Activated CD8-positive, alpha-beta T cell treated with anti-CD3 and anti-CD28 coated beads, Interleukin-2, amount 10 ng/mL, durations not matched to agents 7 days and 5 days (primary cell): ENCODE results near the gene TMEM139. TPM values are rescaled to one million over a fixed set of nuclear protein-coding genes. Genes with fewer than 3 reads are reported as not detected.

ENCODE experiments used
- ATAC-seq: fragments of 150-1000 bp; cut with Tn5 transposase; one replicate; pipeline ENCODE4 v1.10.0; 2021; ENCODE audit warnings: moderate library complexity
- CTCF ChIA-PET: fragments of 350-600 bp; sonication (Branson Sonifier 250); formaldehyde crosslinking; loops from one replicate; lab custom pipeline; 2021; ENCODE audit warnings: antibody characterized with exemption; lab: Charles Lee
- POLR2A ChIA-PET: fragments of 350-600 bp; sonication (Branson Sonifier 250); formaldehyde crosslinking; loops from one replicate; lab custom pipeline; 2021; ENCODE audit warnings: antibody characterized with exemption; lab: Charles Lee
- DNase-seq: peaks from one replicate; pipeline ENCODE4 v3.0.0-alpha.2; 2020
- H3K27ac Mint-ChIP-seq: one replicate; pipeline ENCODE4 v1.8.0; 2021; ENCODE audit warnings: mild to moderate bottlenecking, mixed read lengths
- H3K27me3 Mint-ChIP-seq: one replicate; pipeline ENCODE4 v1.8.0; 2021; ENCODE audit warnings: low read depth, mixed read lengths
- H3K36me3 Mint-ChIP-seq: one replicate; pipeline ENCODE4 v1.8.0; 2021; ENCODE audit warnings: low read depth, mixed read lengths
- H3K4me1 Mint-ChIP-seq: one replicate; pipeline ENCODE4 v1.8.0; 2021; ENCODE audit warnings: low read depth, mixed read lengths
- H3K4me3 Mint-ChIP-seq: one replicate; pipeline ENCODE4 v1.8.0; 2021; ENCODE audit warnings: mild to moderate bottlenecking, mixed read lengths
- H3K9me3 Mint-ChIP-seq: one replicate; pipeline ENCODE4 v1.8.0; 2022; ENCODE audit warnings: mixed read lengths; ENCODE audit not compliant: insufficient read depth
- total RNA-seq, 2 experiments: library from RNA; stranded (reverse); gene quantifications; one replicate each; pipeline ENCODE4 v1.2.3, GENCODE V29; 2021

Gene TMEM139
- under 1 TPM; 0.29 to 0.65 TPM for total RNA-seq

- Mint-ChIP-seq H3K4me1 (peaks cover 56% of the 10 kb centered on the region), H3K9me3 (peaks cover 12% of the 10 kb centered on the region), H3K4me3 (no peak within 1 kb of the TSS), H3K27me3 (no peaks in the 10 kb centered on the region), H3K27ac (peak within 1 kb of the TSS; percentile 43), H3K36me3 (peaks cover 24% of the 10 kb centered on the region)
- DNase-seq (no peak), ATAC-seq (no peak)
- ChIA-PET CTCF (interaction anchor here (1.2 to 1.9 kb wide), 2 partner anchors 14 to 44 kb away, joined by 9 to 16 read pairs; no protein-coding TSS in a partner anchor), POLR2A (interaction anchor here (1.9 kb wide), 1 partner anchor 21 kb away, joined by 4 read pairs; the partner anchor contains the start of gene GSTK1)
Observed at GRCh38 chr7:143284591-143285469, at the start of gene TMEM139. Gene TMEM139, plus strand, starts transcription at chr7:143284958. Its CDS starts 1,000 bp downstream, at chr7:143285958.

- Mint-ChIP-seq H3K27ac (no peak overlapping the region), H3K27me3 (peaks cover 34% of the 10 kb centered on the region), H3K9me3 (peaks cover 23% of the 10 kb centered on the region), H3K36me3 (peaks cover 5% of the 10 kb centered on the region), H3K4me3 (no peak overlapping the region), H3K4me1 (peaks cover 5% of the 10 kb centered on the region)
- POLR2A ChIA-PET: no interaction called here
- CTCF ChIA-PET: interaction anchor here (0.8 to 1.9 kb wide), 2 partner anchors 21 to 69 kb away, joined by 3 to 6 read pairs; no protein-coding TSS in a partner anchor
- no peak for DNase-seq
- no peak for ATAC-seq
Observed at GRCh38 chr7:143235561-143235960, 49.2 kb upstream of the TMEM139 start.

GRCh38 chr7:143236408-143236990, 48.3 kb upstream of the TMEM139 start:
- ATAC-seq (no peak), DNase-seq (no peak)
- Mint-ChIP-seq H3K4me1 (peaks cover 11% of the 10 kb centered on the region), H3K9me3 (peaks cover 23% of the 10 kb centered on the region), H3K27me3 (peaks cover 34% of the 10 kb centered on the region), H3K4me3 (no peak overlapping the region), H3K36me3 (peaks cover 5% of the 10 kb centered on the region), H3K27ac (no peak overlapping the region)
- POLR2A ChIA-PET: no interaction called here
- CTCF ChIA-PET: interaction anchor here (0.7 to 1.9 kb wide), 7 partner anchors 16 to 258 kb away, joined by 3 to 8 read pairs (median 4); no protein-coding TSS in a partner anchor

GRCh38 chr7:143237366-143237765, 47.4 kb upstream of the TMEM139 start:
- H3K27me3 Mint-ChIP-seq: peaks cover 29% of the 10 kb centered on the region
- peaks cover 23% of the 10 kb centered on the region for H3K9me3 Mint-ChIP-seq
- CTCF ChIA-PET: interaction anchor here (1.0 to 1.7 kb wide), 5 partner anchors 17 to 179 kb away, joined by 3 to 8 read pairs (median 4); no protein-coding TSS in a partner anchor
- H3K4me1 Mint-ChIP-seq: peaks cover 14% of the 10 kb centered on the region
- H3K36me3 Mint-ChIP-seq: peaks cover 5% of the 10 kb centered on the region
- DNase-seq (no peak), ATAC-seq (no peak)
- H3K27ac Mint-ChIP-seq: no peak overlapping the region
- POLR2A ChIA-PET: no interaction called here
- no peak overlapping the region for H3K4me3 Mint-ChIP-seq

GRCh38 chr7:143238289-143238980, 46.3 kb upstream of the TMEM139 start:
- Mint-ChIP-seq H3K9me3 (peaks cover 23% of the 10 kb centered on the region), H3K27ac (no peak overlapping the region), H3K4me1 (peaks cover 18% of the 10 kb centered on the region), H3K36me3 (peaks cover 5% of the 10 kb centered on the region), H3K27me3 (peaks cover 21% of the 10 kb centered on the region), H3K4me3 (no peak overlapping the region)
- no peak for DNase-seq
- CTCF ChIA-PET: interaction anchor here (1.3 to 8.5 kb wide), 7 partner anchors 20 to 178 kb away, joined by 3 to 274 read pairs (median 54); partner anchors contain the start of gene GSTK1
- POLR2A ChIA-PET: no interaction called here
- ATAC-seq: no peak

- H3K36me3 Mint-ChIP-seq: peaks cover 8% of the 10 kb centered on the region
- POLR2A ChIA-PET: interaction anchor here (0.6 to 2.4 kb wide), 5 partner anchors 24 to 57 kb away, joined by 3 to 18 read pairs (median 4); partner anchors contain the start of genes CASP2 and GSTK1
- peaks cover 23% of the 10 kb centered on the region for H3K9me3 Mint-ChIP-seq
- no peak for ATAC-seq
- CTCF ChIA-PET: interaction anchor here (0.8 to 8.5 kb wide), 45 partner anchors 8 to 888 kb away, joined by 3 to 274 read pairs (median 10); partner anchors contain the start of genes CASP2, EPHA1, GSTK1 and TAS2R40
- peaks cover 31% of the 10 kb centered on the region for H3K4me1 Mint-ChIP-seq
- H3K27me3 Mint-ChIP-seq: peaks cover 15% of the 10 kb centered on the region
- no peak overlapping the region for H3K4me3 Mint-ChIP-seq
- no peak for DNase-seq
- no peak overlapping the region for H3K27ac Mint-ChIP-seq
Observed at GRCh38 chr7:143239813-143240212, 44.9 kb upstream of the TMEM139 start.

GRCh38 chr7:143240291-143241168, 44.2 kb upstream of the TMEM139 start:
- ATAC-seq: peak; percentile 85
- ChIA-PET CTCF (interaction anchor here (0.7 to 8.5 kb wide), 63 partner anchors 8 to 888 kb away, joined by 3 to 274 read pairs (median 7); partner anchors contain the start of genes CASP2, EPHA1, GSTK1 and TAS2R40), POLR2A (interaction anchor here (0.7 to 2.4 kb wide), 7 partner anchors 23 to 138 kb away, joined by 3 to 18 read pairs (median 4); partner anchors contain the start of genes CASP2 and GSTK1)
- H3K9me3 Mint-ChIP-seq: peaks cover 18% of the 10 kb centered on the region
- H3K27ac Mint-ChIP-seq: peak overlapping the region; percentile 51
- DNase-seq: peak; percentile 83
- H3K36me3 Mint-ChIP-seq: peaks cover 8% of the 10 kb centered on the region
- H3K4me1 Mint-ChIP-seq: peaks cover 37% of the 10 kb centered on the region
- no peak overlapping the region for H3K4me3 Mint-ChIP-seq
- H3K27me3 Mint-ChIP-seq: peaks cover 11% of the 10 kb centered on the region

- POLR2A ChIA-PET: interaction anchor here (2.1 kb wide), 1 partner anchor 21 kb away, joined by 7 read pairs; the partner anchor contains the start of gene GSTK1
- peaks cover 55% of the 10 kb centered on the region for H3K4me1 Mint-ChIP-seq
Observed at GRCh38 chr7:143242306-143242705, 42.5 kb upstream of the TMEM139 start.

GRCh38 chr7:143243111-143243510, 41.6 kb upstream of the TMEM139 start:
- DNase-seq: no peak
- CTCF ChIA-PET: interaction anchor here (1.0 to 8.5 kb wide), 10 partner anchors 19 to 240 kb away, joined by 3 to 274 read pairs (median 4); partner anchors contain the start of genes CASP2 and GSTK1
- Mint-ChIP-seq H3K9me3 (peaks cover 9% of the 10 kb centered on the region), H3K27me3 (peaks cover 2% of the 10 kb centered on the region), H3K27ac (no peak overlapping the region), H3K4me3 (no peak overlapping the region), H3K36me3 (peaks cover 14% of the 10 kb centered on the region), H3K4me1 (peaks cover 59% of the 10 kb centered on the region)
- POLR2A ChIA-PET: interaction anchor here (1.3 to 2.5 kb wide), 4 partner anchors 20 to 54 kb away, joined by 3 to 9 read pairs (median 6); partner anchors contain the start of genes CASP2 and GSTK1
- ATAC-seq: no peak

More at GRCh38 chr7:143242306-143242705, 42.5 kb upstream of the TMEM139 start:
- CTCF ChIA-PET: interaction anchor here (1.0 to 8.5 kb wide), 10 partner anchors 20 to 175 kb away, joined by 3 to 274 read pairs (median 28); partner anchors contain the start of genes CASP2 and GSTK1
- no peak for ATAC-seq
- peaks cover 14% of the 10 kb centered on the region for H3K36me3 Mint-ChIP-seq
- peaks cover 2% of the 10 kb centered on the region for H3K27me3 Mint-ChIP-seq
- H3K27ac Mint-ChIP-seq: no peak overlapping the region
- H3K9me3 Mint-ChIP-seq: peaks cover 10% of the 10 kb centered on the region
- no peak for DNase-seq
- H3K4me3 Mint-ChIP-seq: no peak overlapping the region

GRCh38 chr7:143243614-143244013, 41.1 kb upstream of the TMEM139 start:
- no peak overlapping the region for H3K4me3 Mint-ChIP-seq
- CTCF ChIA-PET: interaction anchor here (0.9 to 8.5 kb wide), 10 partner anchors 18 to 240 kb away, joined by 3 to 274 read pairs (median 4); partner anchors contain the start of genes CASP2 and GSTK1
- H3K4me1 Mint-ChIP-seq: peaks cover 63% of the 10 kb centered on the region
- H3K36me3 Mint-ChIP-seq: peaks cover 15% of the 10 kb centered on the region
- DNase-seq (no peak), ATAC-seq (no peak)
- peaks cover 2% of the 10 kb centered on the region for H3K27me3 Mint-ChIP-seq
- peak overlapping the region; percentile 30 for H3K27ac Mint-ChIP-seq
- H3K9me3 Mint-ChIP-seq: peaks cover 12% of the 10 kb centered on the region
- POLR2A ChIA-PET: interaction anchor here (1.3 to 2.5 kb wide), 4 partner anchors 20 to 53 kb away, joined by 3 to 9 read pairs (median 6); partner anchors contain the start of genes CASP2 and GSTK1
